Measurements from ENCODE around the gene RUNX1. TPM values are rescaled to one million over a fixed set of nuclear protein-coding genes. Genes with fewer than 3 reads are reported as not detected.

RUNX1 gene
- polyA plus RNA-seq, 5 donors = 7.6 to 13.6 (median 8.9) TPM

DNA sequence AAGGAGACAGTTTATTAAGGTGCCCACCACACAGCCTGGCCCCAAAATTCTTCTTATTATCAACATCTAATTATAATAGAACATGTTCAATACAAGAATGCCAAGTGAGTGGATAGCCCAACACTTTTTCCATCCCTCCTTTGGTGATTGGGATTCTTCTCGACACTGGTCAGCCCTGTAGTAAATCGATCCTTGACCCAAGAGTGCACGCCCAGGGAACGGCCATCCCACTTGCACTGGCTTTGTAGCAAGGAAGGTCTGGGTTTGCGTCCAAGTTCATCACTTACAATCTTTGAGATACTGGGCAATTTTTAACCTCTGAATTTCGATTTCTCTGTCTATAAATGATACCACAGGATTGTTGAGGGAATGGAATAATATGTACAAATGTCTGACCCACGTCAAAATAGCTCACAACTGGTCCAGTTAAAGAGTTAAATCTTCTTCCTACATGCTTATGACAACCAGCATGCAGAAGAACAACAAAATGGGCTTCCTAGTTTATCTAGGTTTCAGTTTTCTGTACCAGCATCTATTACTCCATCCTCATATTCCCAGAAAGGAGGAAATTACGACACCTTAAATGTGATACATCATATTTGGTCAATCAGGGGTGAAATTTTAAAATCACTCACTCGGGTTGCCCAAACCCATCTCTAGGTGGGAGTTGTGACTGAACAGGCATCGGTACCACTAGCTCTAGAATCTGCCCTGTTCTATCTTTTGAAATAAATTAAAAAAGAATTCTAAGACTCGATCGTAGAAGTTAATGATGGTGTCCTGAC lies 218.5 kb downstream of the RUNX1 start:
- no peak for DNase-seq

DNA sequence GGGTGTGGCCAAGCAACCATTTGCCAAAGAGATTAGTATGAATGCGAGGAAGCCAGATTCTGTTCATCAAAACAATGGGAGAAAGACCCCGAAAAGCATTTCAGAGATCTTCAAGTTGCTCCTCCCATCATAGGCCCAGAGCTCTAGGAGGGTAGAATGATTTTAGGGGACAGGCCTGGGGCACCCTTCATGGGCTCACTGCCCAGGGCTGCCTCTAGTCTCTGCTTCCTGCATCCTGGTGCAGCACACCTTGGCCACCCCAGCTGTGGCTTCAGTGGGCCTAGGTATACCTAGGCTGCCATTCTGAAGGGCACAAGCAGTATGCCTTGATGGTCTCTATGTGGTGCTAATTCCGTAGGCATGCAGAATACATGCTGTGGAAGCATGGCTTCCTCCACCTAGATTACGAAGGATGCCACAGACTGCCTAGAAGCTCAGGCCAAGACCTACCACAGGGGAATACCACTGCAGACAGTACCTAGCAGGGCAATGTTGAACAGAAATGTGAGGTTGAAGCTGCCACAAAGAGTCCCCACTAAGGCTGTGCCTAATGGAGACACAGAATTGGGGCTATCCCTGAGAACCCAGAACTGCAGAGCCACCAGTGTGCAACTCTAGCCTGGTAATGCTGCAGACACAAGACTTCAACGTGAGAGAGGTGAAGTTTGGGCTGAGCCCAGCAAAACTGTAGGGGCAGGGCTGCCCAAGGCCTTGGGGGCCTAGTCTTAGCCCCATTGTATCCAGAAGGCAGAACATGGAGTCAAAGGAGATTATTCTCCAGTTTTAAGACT lies 221.5 kb downstream of the RUNX1 start:
- no peak for DNase-seq

GRCh38 chr21:34826836-34827235 lies 222.3 kb downstream of the RUNX1 start:
- DNase-seq = no peak

- no peak for DNase-seq
Observed at GRCh38 chr21:34825948-34826548, 223.1 kb downstream of the RUNX1 start.

- no peak for DNase-seq
Observed at GRCh38 chr21:34825101-34825500, 224.0 kb downstream of the RUNX1 start.

DNA sequence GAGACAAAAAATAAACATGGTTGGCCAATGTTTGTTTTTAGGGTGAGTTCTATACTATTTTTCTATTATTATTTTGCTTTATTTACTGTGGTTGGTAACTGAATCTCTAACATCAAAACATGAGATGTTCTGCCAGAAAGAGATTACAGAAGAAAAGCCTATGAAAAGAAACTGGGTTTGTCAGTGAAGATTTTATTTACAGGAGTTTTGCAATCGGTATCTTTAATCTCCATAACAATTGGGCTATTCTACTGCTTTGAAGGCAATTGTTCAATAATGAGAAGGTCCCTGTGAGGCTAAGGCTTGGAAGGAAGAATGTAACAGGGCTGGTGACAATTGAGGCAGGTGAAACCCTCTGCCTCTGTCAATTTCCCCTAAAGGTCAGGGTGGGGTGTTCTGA lies 224.8 kb downstream of the RUNX1 start:
- no peak for DNase-seq

- no peak for DNase-seq
Observed at GRCh38 chr21:34822942-34823341, 226.2 kb downstream of the RUNX1 start.

DNA sequence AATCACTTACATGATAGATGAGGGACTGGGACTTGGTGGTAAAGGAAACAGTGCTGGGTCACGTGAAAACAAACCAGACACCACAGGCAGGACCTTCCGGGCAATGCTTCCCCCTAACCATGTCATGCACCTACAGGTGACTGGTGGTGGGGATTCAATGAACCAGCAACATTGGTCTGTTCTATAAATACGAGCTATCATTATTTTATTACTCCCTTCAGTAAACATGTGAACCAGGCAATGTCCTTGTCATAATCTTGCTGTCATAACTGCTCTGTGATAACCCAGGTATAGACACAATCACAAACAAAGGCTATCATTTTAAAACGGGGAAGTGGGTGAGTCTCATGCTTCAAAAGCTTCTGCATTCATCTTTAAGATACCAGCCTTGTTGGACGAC lies 226.9 kb downstream of the RUNX1 start:
- DNase-seq = no peak

- DNase-seq = no peak
Observed at GRCh38 chr21:34821717-34822116, 227.4 kb downstream of the RUNX1 start.

DNA sequence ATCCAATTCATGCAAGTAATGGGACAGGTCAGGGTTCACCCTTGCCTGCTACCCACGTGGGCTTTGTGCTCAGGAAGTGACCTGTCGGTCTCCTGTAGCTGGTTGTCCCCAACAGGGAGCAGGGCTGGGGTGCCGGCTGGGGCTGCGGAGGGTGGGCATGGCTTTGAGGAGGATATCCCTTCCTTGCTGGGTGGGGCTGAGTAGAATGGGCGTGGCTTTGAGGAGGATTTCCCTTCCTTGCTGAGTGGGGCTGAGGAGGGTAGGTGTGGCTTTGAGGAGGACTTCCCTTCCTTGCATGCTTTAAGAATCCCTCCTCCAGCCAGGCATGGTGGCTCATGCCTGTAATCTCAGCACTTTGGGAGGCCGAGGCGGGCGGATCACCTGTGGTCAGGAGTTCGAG lies 229.1 kb downstream of the RUNX1 start:
- DNase-seq = no peak

GRCh38 chr21:34819357-34819999 lies 229.6 kb downstream of the RUNX1 start:
- DNase-seq = no peak

GRCh38 chr21:34818662-34819158 lies 230.4 kb downstream of the RUNX1 start:
- DNase-seq = no peak

- DNase-seq = no peak
Observed at GRCh38 chr21:34817821-34818661, 231.1 kb downstream of the RUNX1 start.

DNA sequence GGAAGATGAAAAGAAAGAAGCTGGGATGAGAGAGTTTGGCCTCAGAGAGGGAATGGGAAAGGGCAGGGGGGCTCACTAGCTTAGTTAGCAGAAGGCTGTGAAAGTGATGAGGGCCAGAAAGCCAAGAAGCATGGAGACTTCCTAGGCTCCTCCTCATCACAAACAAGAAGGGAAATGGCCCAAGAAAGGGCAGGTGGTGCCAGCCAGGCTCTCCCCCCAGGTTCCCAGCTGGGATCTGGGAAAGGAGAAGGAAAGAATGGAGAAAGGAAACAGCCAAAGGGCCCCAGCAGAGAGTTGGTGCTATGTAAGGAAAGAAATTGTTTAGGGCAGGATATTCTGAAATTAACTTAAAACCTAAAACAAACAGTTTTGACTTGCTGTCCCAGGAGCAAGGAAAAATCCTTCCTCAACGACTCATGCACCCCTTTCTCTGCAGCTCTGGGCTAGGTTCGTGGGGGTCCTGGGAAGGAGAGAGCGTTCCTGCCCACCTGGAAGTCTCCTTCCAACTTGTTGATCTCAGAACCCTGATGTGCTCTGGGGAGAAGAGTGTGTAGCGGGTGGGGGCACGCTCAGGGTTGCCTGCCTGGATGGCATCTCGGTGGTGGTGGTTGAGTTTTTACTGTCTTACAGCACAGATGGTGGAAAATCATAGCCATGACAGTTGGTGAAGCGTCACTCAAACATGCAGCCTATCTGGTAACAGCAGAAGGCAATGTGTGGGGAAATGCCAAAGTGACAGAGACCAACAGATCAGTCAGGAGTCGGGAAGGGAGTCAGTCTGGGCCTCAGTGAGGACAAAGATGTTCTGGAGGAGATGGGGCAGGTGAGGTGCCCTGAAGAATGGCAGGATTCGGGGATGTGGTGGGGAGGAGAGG lies 233.0 kb downstream of the RUNX1 start:
- no peak for DNase-seq

- DNase-seq = no peak
Observed at GRCh38 chr21:34814529-34814951, 234.6 kb downstream of the RUNX1 start.

- DNase-seq = no peak
Observed at GRCh38 chr21:34813266-34813894, 235.7 kb downstream of the RUNX1 start.

DNA sequence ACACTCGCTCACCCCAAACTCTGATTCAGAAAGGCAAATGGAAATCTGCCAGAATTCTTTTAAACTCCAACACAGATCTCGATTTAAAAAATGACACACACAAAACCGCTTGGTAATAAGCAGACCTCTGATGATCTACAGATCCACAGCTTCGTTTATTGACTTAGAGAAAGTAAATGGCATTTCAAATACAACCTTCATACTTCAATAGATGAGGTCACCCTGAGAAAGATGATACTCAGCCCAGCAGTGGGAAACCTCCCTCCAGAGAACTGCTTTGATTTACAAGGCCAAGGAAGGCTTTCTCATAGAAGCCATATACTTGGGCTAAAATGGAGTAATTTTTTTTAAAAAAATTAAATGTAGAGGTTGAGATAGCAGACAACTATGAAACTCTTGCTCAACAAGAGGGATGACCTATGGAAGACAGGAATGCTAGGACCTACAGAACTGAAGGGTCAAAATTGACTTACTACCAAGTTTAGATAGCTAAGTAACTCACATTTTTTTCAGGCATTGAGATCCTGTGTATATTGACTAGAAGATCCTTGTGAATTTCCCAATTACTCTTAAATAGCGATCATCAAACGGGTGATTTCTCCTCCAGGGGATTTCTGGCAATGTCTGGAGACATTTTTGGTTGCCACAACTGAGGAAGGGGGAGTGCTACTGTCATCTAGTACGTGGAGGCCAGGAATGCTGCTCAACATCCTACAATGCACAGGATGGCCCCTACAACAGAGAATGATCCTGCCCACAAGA lies 236.4 kb downstream of the RUNX1 start:
- no peak for DNase-seq

DNA sequence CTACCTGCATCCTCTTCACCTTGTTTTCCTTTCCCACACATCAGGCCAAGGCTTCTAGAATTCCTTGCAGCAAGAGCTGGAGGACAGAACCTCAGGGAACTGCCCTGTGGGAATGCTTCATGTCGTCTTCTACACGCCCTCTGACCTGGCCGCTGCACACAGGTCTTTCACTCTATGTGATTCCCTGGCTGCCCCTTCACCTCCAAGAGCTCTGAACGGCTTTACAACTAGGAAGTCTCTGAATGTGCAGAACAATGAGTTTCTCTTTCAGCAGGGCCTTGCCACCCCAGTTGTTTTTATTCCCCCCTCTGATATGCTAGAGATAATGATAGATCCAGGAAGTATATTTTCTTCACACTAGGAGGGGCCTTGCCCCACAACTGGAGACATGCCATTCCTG lies 237.7 kb downstream of the RUNX1 start:
- no peak for DNase-seq

- DNase-seq = no peak
Observed at GRCh38 chr21:34810786-34811185, 238.3 kb downstream of the RUNX1 start.

All from right lung (tissue), 5 donors.